Stimulated activated CD4-positive, alpha-beta T cell treated with anti-CD3 and anti-CD28 coated beads, Interleukin-4, amount 100 ng/mL, for 1 hour (primary cell): ENCODE results near the gene LRRC40.

ENCODE experiments used
- DNase-seq: peaks from one replicate; pipeline ENCODE4 v3.0.0-alpha.2; 2020

Gene LRRC40

DNA sequence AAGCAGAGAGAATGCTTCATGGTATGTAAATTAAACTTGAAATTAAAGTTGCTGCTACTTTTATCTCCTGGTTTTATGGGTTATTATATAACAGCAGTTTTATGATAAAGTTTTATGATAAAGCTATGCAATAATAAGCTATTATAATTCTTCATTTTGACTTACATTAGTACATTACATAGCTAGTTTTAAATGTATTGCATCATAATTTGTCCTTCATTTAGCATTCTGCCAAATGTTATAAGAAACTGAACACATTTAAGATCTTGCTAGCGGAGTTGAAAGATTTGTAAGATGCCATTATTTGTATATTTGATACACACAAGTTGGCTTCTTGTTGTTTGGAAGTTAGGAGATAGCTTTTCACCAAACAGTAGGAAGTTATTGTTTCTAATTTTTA, 101.6 kb downstream of the LRRC40 start:
- DNase-seq: no peak

DNA sequence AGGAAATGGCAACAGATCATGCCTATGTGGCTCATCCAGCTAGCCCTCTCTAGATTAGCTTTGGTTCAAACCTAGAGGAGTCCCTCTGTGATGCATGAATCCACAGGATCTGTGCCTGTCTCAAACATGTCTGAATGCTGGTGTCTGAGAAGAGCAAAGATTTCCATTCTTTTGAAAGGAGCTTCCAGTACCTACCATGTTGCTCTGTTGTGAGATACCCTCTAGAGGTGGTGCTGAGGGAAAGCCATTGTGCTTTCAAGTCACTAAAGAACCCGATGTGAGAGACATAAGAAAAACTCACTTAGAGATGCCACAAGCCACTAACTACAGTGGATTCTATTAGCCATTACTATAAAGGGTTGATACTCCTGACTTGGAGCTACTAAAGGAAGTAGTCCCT, 103.6 kb downstream of the LRRC40 start:
- no peak for DNase-seq

DNA sequence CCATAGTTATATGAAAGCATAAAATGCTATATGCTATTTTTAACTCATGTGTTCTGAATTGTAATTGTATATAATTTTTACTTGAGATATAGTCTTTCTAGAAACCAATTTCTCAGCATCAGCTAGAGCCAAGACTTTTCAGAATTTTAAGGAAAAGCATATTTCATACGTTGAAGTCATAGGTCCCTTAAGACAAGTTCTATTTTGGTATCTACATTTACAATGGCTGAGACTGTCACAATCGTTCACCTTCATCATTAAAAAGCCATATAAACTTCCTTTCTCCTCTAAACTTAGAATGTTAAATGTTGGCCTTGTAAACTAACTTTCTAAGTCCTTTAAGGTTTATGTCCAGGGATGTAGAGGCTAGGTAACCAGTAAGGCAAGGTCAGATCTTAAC, 104.1 kb downstream of the LRRC40 start:
- DNase-seq: no peak
